Measurements from ENCODE around the gene OAS2.
"Not testable (repeated sequence)": the region's sequence is repeated elsewhere in the genome, so short reads cannot be mapped to it uniquely, and the experiment has no call there.

Gene OAS2

DNA sequence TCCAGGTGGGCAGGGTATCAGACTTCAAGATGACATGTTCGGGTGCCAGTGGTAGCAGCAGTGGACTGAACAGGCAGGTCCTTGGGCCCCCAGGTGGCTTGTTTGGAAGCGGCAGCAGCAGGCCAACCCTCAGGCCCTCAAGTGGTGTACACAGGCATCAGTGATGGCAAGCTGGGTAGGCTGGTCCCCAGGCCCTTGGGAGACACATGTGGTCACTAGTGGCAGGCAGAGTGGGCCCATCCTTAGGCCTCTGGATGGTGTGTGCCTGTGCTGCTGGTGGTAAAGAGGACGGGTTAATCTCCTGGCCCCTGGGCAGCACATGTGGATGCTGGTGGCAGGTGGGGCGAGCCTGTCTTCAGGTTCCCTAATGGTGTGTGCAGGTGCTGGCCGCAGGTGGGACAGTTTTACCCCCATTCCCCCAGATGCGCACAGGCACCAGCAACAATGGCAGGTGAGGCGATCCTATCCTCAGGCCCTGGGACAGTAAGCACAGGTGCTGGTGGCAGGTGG, 8.0 kb downstream of the OAS2 start:
- no peak for DNase-seq

DNA sequence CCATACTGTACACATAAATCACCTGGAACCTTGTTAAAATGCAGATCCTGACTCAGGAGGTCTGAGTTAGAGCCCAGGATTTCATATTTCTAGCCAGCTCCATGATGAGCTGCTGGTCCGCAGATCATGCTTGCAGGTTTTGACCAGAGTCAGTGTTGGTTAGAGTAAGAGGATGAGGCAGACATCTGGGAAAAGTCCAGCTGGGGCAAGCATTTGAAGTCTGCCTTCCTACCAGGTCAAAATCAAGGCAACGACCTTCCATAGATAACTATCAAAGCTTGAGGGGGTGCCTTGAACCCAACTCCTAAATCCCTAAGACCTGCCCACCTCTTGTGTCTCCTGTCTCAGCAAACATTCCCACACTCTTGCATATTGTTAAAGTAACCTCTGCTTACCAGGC, 9.2 kb downstream of the OAS2 start:
- no peak for DNase-seq

DNA sequence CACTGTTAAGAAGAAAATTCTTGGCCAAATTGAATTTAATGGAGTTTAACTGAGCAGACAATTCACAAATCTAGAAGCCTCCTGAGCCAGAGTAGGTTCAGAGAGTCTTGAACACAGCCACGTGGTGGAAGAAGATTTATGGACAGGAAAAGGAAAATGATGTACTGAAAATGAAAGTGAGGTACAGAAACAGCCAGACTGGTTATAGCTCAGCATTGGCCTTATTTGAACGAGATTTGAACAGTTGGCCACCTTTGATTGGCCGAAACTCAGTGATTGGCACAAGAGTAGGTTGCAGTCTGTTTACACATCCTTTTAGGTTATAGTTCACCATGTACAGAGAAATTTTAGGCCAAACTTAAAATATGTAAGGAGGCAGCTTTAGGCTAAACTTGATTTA, 9.9 kb downstream of the OAS2 start:
- DNase-seq: no peak

DNA sequence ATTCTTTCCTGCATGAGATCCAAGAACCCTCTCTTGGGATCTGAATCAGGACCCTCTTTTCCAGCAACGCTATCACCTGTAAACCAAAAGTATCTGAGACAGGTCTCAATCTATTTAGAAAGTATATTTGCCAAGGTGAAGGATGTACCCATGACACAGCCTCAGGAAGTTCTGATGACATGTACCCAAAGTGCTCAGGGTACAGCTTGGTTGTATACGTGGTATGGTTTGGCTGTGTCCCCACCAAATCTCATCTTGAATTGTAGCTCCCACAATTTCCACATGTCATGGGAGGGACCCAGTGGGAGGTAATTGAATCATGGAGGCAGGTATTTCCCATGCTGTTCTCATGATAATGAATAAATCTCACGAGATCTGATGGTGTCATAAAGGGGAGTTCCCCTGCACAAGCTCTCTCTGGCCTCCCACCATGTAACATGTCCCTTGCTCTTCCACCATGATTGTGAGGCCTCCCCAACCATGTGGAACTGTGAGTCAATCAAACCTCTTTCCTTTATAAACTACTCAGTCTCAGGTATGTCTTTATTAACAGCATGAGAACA, 10.6 kb downstream of the OAS2 start:
- DNase-seq: not testable (repeated sequence)

DNA sequence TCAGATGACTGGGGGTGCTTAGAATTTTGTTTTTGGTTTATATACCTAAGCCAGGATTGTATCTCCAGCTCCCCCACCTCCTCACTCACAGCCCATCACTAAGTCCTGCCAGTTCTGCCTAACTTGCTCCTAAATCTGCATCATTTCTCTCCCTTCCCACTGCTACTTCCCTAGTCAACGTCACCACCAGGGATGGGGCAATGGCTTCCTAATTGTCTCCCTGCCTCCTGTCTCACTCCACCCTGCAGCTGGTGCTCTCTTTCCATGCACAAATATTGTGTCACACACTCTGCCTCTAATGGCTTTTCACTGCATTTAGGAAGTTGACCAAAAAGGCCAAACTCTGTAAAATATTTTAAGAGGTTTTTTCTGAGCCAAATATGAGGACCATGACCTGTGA, 11.5 kb downstream of the OAS2 start:
- DNase-seq: no peak

DNA sequence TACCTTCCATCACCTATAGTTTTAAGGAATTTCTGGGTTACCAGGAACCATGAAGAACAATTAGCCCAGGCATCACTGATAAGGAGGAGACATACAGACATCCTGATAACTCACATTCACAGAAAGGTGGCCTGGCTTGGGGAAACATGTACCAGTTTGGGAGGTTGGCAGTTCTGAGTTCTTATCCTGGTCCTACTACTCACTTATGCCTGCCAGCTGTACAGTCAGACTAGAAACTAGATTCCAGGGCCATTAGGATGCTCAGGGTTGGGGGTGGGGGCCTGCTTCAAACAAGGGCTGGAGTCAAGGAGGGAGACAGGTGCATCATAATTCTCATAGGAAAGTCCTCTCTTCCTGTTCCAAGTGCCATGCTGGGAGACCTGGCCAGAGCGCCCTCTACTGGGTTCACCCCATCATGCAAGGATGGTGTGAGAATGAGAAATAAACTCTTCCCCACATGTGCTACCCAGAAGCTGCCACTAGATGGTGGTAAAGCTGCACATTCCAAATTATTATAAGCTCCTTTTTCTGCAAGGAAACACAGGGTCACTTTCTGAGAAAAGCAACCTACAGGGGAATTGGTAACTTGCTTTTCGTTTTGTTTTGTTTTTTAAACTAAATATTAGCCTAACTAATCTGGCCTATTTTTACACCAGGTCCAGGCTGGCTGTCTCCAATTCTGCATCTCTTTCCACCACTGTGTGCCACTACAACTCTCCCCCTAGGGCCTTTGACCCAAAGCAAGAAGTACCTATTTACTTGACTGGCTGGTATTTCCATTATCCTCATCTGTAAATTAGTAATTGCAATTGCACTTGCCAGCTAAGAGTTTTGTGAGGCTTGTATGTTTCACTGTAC, 14.5 kb downstream of the OAS2 start:
- no peak for DNase-seq

DNA sequence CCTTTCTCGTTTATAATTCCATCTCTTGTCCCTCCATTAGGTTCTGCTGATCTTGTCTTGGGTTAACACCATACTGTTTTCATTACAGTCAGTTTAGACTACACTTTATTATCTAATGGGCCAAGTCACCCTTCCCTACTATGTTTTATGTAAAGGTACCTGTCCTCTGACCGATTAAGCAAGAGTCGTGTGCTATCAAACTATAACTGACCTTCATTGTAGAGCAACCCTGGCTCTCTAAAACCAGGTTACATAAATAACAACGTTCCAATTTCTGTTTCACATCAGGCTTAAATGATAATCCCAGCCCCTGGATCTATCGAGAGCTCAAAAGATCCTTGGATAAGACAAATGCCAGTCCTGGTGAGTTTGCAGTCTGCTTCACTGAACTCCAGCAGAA, 16.7 kb downstream of the OAS2 start:
- DNase-seq: no peak

DNA sequence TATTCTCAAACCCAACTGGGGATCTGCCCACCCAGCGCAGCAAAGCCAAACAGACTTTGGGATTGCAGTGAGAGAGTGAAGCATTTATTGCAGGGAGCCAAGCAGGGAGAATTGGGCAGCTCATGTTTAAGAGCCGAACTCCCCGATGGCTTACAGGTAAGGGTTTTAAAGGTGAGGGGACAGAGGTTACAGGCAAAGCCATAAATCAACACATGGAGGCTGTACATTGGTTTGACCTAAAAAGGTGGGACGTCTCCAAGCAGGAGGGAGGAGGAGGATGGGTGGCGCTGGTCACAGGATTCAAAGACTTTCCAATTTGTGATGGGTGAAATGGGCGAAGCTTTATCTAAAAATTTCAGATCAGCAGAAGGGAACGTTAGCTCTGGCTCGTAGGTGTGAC, 18.2 kb downstream of the OAS2 start:
- DNase-seq: no peak

DNA sequence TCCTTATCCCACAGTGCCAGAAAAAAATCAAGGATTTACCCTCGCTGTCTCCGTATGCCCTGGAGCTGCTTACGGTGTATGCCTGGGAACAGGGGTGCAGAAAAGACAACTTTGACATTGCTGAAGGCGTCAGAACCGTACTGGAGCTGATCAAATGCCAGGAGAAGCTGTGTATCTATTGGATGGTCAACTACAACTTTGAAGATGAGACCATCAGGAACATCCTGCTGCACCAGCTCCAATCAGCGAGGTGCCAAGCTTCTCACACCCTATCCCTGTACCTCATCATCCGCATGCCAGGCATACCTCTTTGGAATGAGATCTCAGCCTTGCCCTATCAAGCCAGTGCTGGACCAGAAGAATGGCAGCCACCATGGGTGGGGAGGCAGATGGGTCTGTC, 19.2 kb downstream of the OAS2 start:
- DNase-seq: no peak

DNA sequence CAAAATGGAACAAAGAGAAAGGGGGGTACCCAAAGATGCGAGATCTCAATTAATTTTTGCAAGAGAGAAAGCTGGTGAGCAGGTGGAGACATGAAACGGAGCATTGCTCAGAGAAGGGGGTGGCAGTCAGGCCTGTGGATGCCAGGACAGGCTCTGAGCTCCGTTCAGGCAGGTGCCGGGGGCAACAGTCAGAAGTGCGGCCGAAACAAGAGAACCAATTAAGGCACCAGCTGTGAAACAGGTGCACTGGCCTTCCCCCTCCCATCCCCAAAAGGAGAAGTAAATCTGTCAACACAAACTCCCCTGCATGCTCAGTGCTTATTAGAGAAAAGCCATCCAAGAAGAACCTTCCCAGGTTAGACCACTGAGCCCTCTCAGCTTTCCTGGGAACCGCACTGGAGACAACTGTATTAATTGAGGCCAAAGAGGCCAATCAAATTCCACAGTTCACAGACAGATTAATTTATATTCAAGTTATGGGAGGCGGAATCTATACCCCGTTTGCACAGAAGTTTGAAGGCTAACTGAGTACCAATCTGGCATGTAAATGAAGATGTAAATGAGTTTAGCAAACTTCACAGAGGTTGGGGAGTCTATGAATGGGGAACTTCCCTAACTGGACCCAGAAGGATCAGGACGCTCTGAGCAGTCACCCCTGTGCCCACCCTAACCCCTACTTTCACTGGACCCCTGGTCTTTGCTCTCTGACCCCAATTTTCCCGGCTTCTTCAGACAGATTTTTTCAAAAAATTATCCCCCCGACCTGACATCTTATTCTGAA, 20.9 kb downstream of the OAS2 start:
- no peak for DNase-seq

DNA sequence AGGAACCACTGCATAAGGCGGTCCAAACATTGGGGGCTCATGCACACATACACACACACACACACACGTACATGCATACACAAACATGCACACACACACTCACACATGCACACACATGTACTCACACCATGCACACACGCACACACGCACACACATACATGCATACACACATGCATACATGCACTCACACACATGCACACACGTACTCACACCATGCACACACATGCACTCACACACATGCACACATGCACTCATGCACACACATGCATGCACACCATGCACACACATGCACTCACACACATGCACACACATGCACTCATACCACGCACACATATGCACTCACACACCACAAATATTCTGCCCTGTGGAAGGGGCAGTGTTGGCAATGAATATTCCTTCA, 22.1 kb downstream of the OAS2 start:
- no peak for DNase-seq

DNA sequence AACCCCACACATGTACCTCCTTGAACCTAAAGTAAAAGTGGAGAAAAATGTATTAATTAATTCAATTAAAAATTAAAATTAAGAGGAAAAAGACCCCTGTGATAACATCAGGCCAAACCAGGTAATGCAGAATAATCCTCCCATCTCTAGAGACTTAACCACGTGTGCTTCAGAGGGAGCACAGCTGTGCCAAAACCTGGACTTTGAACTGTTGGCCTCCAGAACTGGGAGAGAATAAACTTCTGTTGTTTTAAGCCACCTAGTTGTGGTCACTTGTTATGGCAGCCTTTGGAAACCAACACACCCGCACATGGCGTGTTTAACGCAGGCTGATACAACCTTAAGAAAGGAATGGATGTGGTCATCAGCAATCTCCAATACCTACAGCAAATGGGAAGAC, 23.8 kb downstream of the OAS2 start:
- DNase-seq: no peak

DNA sequence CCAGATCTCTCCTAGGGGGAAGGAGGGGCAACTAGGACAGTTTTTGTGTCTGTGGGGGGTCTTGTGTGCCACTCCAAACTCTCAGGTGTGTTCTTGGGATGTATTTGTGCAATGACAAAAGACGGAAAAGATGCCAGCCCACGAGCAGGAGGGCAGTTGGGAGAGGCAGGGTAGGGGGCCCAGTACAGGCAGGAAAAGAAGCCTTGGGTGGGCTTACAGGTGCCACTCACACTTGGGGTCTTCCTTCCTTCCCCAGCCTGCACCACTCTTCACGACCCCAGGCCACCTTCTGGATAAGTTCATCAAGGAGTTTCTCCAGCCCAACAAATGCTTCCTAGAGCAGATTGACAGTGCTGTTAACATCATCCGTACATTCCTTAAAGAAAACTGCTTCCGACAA, 24.4 kb downstream of the OAS2 start:
- DNase-seq: no peak

DNA sequence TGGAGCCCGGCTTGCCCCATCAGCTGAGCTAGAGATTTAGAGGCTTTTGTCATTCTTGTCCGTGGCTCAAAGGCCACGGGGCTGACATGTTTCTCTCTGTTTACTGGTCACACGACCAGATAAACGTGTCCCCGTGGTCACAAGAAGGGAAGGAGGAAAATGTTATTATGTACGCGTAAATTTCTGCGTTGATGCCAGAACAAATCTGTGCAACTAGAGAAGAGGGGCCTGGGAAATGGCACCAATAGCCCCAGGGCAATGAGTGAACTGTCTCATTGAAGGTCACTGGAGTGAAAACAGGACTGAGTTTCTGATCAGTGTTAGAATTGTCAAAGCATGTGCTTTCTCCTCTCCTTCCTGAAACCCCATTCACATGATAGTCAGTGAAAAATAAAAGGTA, 25.3 kb downstream of the OAS2 start:
- no peak for DNase-seq

DNA sequence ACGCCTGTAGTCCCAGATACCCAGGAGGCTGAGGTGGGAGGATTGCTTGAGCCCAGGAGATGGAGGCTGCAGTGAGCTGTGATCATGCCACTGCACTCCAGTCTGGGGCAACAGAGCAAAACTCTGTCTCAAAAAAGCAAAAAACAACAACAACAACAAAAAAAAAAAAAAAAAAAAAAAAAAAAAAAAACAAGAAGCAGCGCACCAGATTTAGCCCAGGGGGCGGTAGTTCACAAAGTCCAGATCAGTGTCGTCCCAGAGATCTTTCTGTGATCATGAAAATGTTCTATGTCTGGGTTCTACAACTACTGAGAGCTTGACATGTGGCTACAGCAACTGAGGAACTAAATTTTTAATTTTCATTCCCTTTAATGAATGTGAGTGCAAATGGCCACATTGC, 27.4 kb downstream of the OAS2 start:
- DNase-seq: no peak

DNA sequence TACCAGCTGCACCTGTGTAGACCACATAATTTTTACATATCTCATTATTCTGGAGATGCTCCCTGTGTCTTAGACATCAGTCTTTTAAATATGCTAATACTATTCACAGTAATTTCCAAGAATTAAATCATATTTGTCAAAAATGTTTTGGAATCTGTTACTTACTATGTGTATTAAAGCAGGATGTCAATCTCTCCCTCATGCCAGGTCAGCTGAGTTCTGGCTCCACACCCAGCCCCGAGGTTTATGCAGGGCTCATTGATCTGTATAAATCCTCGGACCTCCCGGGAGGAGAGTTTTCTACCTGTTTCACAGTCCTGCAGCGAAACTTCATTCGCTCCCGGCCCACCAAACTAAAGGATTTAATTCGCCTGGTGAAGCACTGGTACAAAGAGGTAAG, 27.9 kb downstream of the OAS2 start:
- DNase-seq: no peak

DNA sequence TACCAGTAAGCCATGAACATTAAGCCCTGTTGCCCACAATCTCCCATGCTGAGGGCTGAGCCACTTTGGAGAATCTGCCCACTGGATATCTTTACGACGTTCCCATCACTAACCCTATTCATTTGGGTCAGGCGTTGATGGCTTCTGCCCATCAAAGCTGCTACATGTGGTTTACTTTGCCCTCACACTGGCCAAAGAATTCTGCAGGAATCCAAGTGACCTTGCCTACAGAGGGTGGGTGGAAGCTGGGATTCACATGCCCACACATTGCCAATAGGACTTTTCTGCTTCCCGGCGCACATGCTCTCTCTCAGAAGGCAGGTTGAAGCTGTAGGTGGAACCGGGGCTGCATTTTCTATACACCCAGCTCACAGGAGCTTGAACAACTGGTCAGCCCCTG, 28.3 kb downstream of the OAS2 start:
- no peak for DNase-seq

DNA sequence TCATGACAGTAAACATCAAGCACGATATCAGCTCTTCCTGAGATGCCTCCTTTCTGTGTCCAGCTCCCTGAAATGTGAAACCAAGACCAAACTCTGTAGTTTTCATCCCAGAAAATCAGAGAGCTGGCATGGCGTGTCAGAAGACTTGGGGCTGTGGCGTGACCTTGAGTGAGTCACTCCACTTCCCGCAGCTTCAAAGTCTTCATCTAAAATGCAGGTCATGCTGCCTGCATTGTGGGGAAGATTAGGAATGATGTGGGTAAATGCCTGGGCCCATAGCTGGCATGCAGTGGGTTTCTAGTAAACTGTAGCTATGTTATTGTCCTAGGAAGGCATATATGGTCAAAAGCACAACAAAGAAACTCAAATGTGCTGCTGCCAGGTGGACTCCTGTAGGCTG, 28.8 kb downstream of the OAS2 start:
- peak; percentile 24 for DNase-seq

DNA sequence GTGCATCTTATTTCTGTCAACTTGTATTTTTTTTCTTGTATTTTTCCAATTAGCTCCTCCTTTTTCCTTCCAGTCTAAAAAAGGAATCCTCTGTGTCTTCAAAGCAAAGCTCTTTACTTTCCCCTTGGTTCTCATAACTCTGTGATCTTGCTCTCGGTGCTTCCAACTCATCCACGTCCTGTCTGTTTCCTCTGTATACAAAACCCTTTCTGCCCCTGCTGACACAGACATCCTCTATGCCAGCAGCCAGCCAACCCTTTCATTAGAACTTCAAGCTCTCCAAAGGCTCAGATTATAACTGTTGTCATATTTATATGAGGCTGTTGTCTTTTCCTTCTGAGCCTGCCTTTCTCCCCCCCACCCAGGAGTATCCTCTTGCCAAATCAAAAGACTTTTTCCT, 32.4 kb downstream of the OAS2 start:
- DNase-seq: no peak

DNA sequence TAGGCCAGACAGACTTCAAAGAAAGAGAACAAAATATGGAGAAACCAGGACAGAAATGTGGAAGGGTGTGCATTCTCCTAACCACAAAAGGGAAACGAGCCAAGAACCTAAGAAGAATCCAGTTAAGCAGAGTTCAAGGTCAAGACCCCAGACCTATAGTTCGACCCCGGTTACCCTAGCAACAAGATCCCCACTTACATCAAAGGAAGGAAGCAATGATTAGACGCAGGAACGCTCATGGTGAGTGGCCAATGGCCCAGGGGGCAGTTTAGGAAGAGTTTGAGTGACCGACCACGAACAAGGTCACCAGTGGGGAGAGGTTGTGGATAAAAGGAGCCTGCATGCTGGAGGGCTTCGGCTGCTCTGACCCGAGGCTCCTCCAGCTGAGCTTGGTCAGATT, 36.2 kb downstream of the OAS2 start:
- DNase-seq: no peak

DNA sequence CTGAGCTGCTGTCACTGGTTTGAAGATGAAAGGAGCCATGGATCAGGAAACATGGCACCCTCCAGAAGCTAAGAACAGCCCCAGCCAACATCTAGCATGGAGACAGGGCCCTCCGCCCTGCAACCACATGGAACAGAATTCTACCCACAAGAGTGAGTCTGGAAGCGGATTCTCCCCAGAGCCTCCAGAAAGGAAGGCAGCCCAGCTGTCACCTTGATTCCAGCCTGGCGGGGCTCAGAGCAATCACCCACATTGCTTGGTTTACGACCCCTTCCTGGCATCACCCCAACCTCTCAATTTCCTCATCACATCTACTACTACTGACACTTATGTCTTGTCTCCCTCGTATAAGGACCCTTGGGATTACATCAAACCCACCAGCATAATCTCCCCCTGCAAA, 38.5 kb downstream of the OAS2 start:
- no peak for DNase-seq

DNA sequence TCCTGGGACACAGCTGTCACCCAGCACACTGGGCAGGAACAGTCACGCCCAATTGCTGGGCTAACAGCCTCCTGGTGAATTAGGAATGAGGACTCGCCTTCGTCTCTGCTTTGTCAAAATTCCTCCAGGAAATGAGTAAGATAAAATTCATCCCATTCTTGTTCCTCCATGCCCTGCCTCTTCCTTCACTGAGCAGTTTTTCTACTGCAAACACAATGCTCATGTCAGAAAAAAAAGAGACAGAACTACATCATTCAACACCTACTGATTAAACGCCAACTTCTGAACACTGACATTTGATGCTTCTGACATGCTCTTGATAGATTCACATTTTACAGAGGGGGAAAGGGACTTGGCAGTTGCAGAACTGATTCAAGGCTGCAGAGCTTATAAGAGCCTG, 40.7 kb downstream of the OAS2 start:
- DNase-seq: no peak

DNA sequence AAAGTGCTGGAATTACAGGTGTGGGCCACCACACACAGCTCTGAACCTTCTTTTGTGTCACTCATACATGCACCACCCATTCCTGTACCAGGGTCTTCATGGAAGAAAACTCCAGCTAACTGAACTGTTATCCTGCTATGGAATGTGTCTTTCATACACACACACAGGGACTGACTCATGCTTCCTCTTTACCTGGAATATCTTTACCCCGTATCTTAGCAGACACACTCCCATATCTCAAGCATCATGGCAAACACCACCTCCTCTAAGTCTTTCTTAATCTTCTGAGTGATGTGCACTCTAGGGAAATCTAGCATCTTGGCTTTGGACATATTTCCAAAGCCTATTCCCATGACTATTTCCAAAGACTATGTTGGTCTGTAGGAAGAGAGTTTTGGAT, 43.2 kb downstream of the OAS2 start:
- no peak for DNase-seq
